Melanocyte of skin (primary cell): Measurements from ENCODE around the gene PKIG. TPM values are rescaled to one million over a fixed set of nuclear protein-coding genes. Genes with fewer than 3 reads are reported as not detected.

Experiments used
- total RNA-seq, 2 donors: library from RNA; depleted of rRNA; stranded (reverse); fragments of >200 nt; gene quantifications; 2 replicates each; pipeline ENCODE4 v1.2.3, GENCODE V29; 2012

The PKIG gene
- total RNA-seq = 10 to 100 TPM; 16.0 to 25.5 TPM

DNA sequence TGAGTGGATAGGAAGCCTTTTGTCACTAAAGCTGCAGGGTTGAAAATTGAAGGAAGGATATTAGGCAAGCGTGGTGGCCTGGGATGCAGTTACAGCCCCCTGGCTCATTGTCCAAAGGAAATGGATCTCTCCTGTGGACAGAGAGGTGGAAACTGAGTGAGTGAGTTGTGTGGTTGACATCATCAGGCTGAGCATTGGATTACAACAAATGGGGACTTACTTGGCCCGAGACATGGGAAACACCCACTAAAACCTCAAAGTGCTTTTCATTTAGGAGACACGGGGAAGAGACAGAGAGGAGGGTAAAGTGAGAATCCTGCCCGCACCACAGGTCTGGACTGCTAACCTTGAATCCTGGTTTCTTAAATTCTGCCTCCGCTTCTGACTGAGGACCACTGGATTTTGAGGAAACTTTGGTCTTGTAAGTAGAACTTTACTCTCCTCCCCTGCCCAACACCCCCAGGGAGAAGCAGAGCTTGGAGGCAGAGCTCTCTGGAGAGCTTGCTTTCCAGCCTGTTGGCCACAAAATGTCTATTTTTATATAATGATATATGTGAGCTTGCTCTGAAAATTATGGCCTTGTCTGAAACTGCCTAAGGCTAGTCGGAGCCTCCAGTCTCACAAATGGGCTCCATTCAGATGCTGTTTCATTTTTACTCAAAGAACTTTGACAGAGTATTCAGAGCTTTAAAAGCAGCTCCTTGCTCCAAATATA is at the start of gene PKIG:
TSS of gene PKIG (plus strand) at position 269 of the 715 bp plus-strand sequence. CDS start 31,978 bp downstream, outside the sequence.

DNA sequence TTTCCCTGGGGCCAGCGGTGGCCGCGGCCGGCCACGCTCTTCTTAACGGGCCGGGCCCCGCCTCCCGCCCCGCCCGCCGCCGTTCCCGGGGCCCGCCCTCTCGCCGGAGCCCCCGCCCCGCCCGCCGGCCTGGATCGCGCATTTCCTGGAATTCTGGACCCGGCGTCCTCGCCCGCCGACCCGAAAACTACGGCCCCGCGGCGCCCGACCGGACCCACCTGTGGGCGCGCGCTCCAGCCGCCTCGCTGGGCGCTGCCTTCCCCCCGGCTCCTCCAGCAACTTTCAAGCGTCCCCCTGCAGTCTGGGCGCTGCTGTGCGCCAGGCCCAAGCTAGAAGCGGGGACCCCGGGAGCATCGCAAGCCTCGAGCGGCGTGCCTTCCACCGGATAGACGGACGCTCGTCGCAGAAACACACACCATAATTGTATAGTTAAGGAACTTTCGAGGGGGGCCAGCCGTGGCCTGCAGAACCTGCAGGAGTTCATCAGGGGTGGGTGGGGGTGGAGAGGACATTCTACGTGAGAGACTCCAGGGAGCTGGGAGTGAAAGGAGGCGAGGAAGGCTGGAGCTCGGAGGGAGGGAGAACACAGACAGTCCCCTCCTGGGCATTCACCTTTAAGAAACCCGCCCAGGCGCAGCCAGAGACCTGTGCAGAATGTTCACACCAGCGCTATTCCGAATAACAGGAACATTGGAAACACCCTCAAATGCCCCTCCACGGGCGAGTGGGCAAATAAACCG is 69.5 kb downstream of the PKIG start, which contains the start of gene ADA:
TSS of gene ADA (minus strand) at position 16 of the 740 bp plus-strand sequence. CDS start 92 bp downstream, outside the sequence.

Other genes starting within 250 kb of the PKIG start
- not detected for gene R3HDML, start 245.5 kb upstream of the PKIG start, total RNA-seq
- under 1 TPM in 1 of 2 donors, not detected in 1; 0.33 TPM for gene HNF4A, start 226.9 kb upstream of the PKIG start, total RNA-seq
- gene TTPAL, start 106.7 kb upstream of the PKIG start, total RNA-seq = 1 to 10 TPM; 6.0 to 6.5 TPM
- 10 to 100 TPM; 70.9 to 92.2 TPM for gene SERINC3, start 60.5 kb upstream of the PKIG start, total RNA-seq
- gene ADA, start 69.1 kb downstream of the PKIG start, total RNA-seq = 1 to 10 TPM; 5.2 to 7.3 TPM
- 1 to 10 TPM in 1 of 2 donors, under 1 TPM in 1; 0.69 to 1.3 TPM for gene CCN5, start 132.8 kb downstream of the PKIG start, total RNA-seq
- gene KCNK15, start 163.3 kb downstream of the PKIG start, total RNA-seq = under 1 TPM; 0.34 to 0.67 TPM
- under 1 TPM in 1 of 2 donors, not detected in 1; under 0.01 TPM for gene RIMS4, start 228.0 kb downstream of the PKIG start, total RNA-seq